GM11168 (cell line): ENCODE results near the gene SGMS2.

Experiments used
- in situ Hi-C: fragments of 300-500 bp; cut with MboI; formaldehyde crosslinking; loops from one replicate; pipeline ENCODE4 v1.12.0; 2022; ENCODE audit warnings: low sequenced_read_pairs; ENCODE audit not compliant: unreplicated experiment

SGMS2 gene

DNA sequence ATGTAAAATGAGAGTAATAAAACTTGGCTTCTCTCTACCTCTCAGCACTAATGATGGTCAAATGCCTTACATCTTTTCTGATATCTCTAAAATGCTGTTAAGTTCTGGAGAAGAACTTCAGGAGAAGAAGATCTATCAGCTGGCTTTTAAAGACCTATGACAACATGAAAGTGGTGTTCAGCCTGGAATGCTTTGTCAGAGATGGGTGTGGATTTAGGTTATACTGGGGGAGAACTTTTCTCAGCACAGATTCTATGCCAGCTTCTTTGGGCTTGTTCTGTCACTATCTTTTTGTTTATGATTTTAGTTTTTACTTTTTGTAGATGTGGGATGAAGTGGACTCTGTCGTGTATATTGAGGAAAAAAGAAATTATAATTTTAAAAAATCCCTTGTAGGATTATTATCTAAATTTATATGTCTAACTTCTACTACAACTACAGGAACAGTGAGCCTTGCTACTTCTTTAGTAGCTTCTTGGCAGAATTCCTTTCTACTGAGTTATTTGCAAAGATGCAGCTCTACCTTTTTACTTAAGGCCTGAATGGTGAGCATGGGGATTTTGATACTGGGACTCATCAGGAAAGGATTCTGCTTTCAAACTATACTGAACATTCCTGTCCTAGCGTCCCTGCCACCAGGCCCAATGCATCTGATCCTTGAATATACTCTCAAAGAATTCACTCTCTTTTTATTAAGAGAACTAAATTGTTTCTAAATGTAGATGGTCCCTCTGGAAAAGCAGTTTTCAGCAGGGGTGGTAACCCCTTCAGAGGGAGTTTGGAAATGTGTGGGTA lies 126.2 kb downstream of the SGMS2 start:
- in situ Hi-C loops = no loop called here

DNA sequence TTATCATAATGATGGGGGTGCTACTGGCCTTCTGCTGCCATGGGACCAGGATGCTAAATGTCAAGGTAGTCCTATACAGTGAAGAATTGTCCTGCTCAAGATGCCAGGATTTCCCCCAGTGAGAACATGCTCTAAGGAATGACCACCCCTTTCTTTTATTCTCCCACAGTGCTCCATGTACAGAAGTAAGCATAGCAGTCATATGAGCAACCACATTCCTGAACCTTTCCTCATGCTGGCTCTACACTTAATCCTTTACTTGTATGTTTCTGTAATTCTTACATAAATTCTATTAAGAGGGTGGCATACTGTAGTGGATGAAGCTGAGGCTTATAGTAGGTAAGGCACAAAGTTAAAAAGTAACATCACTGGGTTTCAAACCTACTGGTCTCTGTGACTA lies 126.8 kb downstream of the SGMS2 start:
- in situ Hi-C loops = no loop called here

DNA sequence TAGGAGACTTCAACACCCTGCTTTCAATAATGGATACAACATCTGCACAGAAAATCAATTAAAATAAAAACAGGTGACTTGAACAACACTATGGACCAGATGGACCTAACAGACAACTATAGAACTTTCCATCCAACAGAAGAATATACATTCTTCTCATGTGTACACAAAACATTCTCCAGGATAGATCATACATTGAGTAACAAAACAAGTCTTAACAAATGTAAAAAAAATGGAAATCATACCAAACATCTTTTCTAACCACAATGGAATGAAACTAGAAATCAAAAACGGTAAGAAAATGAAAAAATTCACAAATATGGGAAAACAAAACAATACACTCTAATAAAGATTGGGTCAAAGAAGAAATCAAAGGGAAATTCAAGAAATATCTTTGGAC lies 131.3 kb downstream of the SGMS2 start:
- in situ Hi-C loops = no loop called here
